HG03521 (cell line): ENCODE data around the gene ETFA.
"Not testable (repeated sequence)": the region's sequence is repeated elsewhere in the genome, so short reads cannot be mapped to it uniquely, and the experiment has no call there.

Source experiments
- ATAC-seq: cut with Tn5 transposase; IDR thresholded peaks from one replicate; pipeline ENCODE4 v1.9.1; 2021; ENCODE audit warnings: mild to moderate bottlenecking, moderate library complexity; ENCODE audit not compliant: unreplicated experiment

The ETFA gene

DNA sequence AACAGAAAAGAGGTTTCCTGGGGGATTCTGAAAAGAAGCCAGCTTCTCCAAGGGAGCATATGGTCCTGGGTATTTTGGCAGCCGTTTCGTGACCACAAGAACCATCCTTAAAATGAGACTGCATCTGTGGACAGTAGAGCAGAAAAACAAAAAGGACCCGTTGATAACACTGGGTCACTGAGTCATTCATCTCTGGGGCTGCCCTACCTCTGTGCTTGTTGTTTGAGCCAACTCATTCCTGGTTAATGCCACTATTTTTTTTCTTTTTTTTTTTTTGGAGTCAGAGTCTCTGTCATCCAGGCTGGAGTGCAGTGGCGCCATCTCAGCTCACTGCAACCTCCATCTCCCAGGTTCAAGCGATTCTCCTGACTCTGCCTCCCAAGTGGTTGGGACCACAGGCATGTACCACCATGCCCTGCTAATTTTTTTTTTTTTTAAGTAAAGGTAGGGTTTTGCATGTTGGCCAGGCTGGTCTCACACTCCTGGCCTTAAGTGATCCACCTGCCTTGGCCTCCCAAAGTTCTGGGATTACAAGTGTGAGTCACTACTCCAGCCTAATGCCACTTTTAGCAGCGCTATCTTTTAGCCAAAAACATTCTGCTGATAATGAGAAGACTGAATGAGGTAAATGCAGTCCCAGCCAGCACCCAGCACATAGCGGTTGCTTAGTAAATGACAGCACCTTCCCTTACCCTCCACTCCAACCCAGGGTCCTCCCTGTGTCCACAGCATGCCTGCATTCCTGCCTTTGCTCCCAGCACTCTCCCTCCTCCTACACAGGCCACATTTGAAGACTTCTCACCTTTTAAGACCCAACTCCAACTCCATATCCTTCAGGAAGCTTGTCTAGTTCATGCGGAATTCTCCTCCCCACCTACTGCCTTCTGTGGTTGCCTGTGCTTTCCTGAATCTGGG, 16.2 kb upstream of the ETFA start:
- no peak for ATAC-seq

- ATAC-seq: no peak
These were observed 14.4 kb upstream of the ETFA start for GRCh38 chr15:76325704-76326103.

DNA sequence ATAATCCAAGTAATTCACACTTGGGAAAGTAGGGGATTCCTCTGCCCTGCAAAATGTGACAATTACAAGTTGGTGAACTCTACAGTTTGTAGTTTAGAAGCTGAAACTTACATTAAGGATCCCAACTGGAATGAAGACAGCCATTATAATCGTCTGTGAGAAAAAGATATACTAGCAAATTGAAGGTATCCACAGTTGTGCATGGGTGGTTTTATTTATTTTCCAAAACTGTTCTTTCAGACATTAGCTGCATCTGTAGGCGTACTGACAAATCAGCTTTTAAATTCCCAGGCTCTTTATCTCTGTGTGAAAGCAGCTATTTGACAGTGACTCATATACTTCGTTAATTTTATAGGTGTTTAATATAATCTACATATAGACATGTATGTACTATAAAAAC, 12.8 kb upstream of the ETFA start:
- ATAC-seq: no peak

DNA sequence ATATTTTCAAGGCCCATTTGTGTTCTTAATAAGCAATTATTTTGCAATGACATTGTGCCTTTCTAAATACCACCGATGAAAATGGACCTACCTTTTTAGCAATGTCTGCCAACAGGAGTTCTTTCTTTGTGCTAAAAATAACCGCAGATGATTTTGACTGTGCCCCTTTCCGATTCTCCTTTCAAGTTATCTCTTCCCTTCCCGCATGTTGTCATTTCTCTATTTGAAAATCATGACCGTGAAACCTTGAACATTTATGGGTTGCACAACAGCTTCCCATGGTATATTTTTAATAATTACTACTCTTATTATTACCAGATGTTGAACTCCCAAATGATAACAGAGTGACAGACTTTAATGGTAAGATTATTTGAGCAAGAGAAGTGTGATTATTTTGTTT, 10.3 kb upstream of the ETFA start:
- ATAC-seq: no peak

GRCh38 chr15:76321171-76321570, 9.9 kb upstream of the ETFA start:
- ATAC-seq: no peak

GRCh38 chr15:76320012-76320411, 8.7 kb upstream of the ETFA start:
- ATAC-seq: no peak

GRCh38 chr15:76313731-76314130, 2.5 kb upstream of the ETFA start:
- ATAC-seq: no peak

GRCh38 chr15:76313175-76313567, 1.9 kb upstream of the ETFA start:
- ATAC-seq: not testable (repeated sequence)

DNA sequence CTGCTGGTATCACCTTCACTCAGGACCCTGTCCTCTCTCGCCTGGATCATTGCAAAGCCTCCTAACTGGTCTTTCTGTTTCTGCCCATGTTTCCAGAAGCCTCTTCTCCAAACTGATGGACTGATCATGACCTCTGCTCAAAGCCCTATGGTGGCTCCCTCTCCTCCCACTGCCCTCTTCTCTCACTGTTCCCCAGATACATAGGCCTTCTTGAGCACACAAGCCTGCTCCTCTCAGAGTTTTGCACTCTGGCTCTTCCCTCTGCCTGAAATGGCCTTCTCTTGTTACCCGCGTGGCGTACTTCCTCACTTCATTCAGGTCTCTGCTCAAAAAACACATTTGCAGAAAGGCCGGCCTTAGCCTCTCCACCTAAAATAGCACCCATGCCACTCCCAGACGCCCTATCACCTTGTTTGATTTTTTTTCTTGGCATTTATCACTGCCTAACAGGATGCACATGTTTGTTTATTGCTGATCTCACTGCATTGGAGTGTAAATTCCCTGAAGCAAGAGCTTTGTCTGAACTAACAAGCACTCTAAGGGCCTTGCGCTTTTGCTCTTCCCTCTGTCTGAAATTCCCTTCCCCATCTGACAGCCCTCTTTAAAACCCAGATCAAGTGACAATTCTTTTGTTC, 1.4 kb upstream of the ETFA start:
- ATAC-seq: no peak

DNA sequence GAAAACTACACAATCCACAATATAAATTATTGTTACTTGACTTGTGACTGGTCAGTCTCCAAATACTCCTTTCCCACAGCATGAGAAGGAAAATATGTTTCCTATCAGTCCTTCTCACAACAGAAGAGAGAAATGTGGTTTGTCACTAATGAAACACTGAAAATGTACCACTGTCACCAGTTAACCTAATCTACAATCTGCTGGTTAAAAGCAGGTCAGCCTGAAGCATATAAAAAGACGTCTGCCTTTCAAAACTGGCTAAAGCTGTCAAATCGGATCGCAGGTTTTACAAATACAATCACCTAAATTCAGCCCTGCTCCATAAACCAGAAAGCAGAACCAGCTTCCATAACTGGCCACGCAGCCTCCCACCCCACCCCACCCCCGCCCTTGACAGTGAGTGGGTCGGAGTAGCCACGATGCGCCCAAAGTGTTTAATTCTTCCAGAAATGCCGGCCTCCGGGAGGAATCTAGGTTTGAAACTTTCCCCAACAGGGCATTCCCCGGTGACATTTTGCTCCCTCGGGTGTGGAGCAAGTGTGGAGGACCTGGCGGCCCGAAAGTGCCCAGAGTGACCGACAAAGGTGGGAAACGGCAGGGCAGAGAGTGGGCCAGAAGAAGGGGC, 682 bp downstream of the ETFA start:
- ATAC-seq: no peak

DNA sequence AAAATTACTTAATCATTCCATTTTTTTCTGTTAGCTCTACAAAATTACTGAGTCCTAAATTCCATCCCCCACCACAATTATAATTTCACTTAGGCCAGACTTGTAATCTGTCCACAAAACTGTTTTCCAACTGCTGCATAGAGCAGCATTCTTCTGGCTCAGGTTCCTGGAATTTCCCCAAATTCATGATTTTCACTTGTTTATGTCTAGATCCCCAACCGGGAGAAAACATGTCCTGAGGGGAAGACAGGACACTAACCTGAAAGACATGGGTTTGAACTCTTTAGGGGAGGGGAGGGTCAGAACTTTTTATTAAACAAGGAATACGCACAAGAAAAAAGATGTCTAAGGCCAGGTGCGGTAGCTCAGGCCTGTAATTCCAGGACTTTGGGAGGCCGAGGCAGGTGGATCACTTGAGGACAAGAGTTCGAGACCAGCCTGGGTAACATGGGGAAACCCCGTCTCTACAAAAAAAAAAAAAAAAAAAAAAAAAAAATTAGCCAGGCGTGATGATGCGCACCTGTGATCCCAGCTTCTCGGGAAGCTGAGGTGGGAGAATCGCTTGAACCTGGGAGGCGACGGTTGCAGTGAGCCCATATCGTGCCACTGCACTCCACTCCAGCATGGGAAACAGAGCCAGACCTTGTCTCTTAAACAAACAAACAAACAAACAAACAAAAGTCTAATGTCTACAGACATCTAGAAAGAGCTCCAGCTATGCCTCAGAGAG, 1.5 kb downstream of the ETFA start:
- no peak for ATAC-seq

GRCh38 chr15:76303909-76304308, 7.4 kb downstream of the ETFA start:
- ATAC-seq: no peak

DNA sequence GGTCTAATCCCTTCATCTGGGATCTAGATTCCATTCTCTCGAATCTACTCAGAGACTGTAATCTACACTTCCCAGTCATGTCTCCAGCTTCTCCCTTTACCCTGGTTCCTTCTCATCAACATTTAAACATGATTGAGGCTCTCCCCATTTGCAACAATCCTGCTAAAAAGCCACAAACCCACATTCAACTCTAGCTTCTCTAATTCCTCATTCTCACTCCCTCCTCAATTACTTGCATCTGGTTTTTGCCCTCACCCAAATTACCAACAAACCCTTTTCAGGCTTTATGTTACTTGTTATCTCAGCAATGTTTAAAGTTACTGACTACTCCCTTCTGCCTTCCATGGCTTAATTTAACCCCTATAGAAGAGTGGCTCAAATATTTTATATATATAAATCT, 11.5 kb downstream of the ETFA start:
- no peak for ATAC-seq

- no peak for ATAC-seq
These were observed 12.3 kb downstream of the ETFA start for GRCh38 chr15:76298986-76299385.

DNA sequence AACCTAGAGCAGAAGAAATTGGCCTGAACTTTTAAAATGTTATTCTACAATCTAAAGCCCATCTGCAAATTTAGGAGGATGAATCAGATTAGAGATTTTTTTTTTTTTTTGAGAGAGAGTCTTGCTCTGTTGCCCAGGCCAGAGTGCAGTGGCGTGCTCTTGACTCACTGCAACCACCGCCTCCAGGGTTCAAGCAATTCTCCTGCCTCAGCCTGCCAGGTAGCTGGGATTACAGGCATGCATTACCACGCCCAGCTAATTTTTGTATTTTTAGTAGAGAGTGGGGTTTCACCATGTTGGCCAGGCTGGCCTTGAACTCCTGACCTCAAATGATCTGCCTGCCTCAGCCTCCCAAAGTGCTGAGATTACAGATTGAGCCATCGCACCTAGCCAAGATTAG, 13.3 kb downstream of the ETFA start:
- not testable (repeated sequence) for ATAC-seq

DNA sequence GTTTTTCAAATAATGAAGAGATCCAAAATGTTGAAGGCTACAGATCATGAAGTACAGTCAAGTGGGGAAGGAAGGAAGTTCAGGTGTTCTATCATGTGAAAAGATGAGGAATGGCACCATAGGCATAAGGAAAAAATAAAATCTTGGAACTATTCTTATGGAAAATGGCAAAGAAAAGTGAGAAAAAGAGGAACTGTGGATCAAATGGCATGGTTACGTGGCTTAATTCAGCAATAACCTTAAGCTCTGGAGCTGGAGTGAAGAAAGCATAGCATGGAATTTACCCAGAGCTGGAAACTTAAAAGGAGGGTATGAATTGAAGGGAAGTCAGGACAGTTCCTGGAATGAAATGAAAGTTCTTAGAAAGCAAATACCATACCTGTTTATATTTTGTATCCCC, 14.4 kb downstream of the ETFA start:
- ATAC-seq: no peak

DNA sequence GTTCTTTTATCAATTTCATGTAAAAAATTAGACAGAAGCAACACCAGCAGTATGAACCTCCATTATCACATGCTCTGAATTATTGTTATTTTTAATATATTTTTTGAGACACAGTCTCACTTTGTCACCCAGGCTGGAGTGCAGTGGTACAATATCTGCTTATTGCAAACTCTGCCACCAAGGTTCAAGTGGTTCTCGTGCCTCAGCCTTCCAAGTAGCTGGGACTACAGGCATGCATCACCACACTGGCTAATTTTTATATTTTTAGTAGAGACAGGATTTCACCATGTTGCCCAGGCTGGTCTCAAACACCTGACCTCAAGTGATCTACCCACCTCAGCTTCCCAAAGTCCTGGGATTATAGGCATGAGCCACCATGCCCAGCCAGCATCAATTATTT, 16.8 kb downstream of the ETFA start:
- ATAC-seq: not testable (repeated sequence)

DNA sequence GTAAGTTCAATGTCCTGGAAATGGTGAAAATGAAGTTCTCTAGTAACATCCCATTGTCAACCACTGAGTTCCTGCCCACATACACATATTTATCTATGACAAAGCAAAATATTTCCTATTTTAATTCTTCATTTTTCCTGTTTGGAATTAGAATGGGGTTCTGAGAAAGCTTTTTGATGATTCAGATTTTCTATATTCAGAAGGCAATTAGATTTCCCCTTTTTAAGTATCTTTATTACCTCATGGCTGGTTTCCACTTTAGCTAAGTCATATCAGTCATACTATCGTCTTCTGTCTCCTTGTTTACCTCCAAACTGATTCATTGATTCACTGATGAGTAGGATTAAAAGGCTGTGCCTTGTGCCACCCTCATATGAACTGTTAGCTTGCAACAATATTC, 17.9 kb downstream of the ETFA start:
- ATAC-seq: no peak

GRCh38 chr15:76289582-76289981, 21.7 kb downstream of the ETFA start:
- no peak for ATAC-seq

- ATAC-seq: no peak
These were observed 24.9 kb downstream of the ETFA start for GRCh38 chr15:76286271-76286879.
